ENCODE data around the gene SP6. TPM values are rescaled to one million over a fixed set of nuclear protein-coding genes. Genes with fewer than 3 reads are reported as not detected.

SP6 gene
- total RNA-seq, 2 donors from 2014 or later: 8.7 to 8.8 TPM

- intact Hi-C loops (cut with DNase I): loop anchor here (10.0 kb wide), 1 partner anchor 130 kb away; the partner anchor contains the start of gene CDK5RAP3
- H3K27ac ChIP-seq: no peak overlapping the region
- no peak overlapping the region for H3K4me3 ChIP-seq
- no peak for TF ChIP-seq CTCF (IDR thresholded peaks at IDR 0.05)
- H3K27me3 ChIP-seq: peaks cover 18% of the 10 kb centered on the region
- H3K9me3 ChIP-seq: no peaks in the 10 kb centered on the region
- no peaks in the 10 kb centered on the region for H3K36me3 ChIP-seq
- DNase-seq: no peak
- peaks cover 12% of the 10 kb centered on the region for H3K4me1 ChIP-seq
- no peak overlapping the region for H3K9ac ChIP-seq (ENCODE audit: low read depth in 2 of 2, low read length in 2 of 2)
Observed at GRCh38 chr17:47844814-47845715, 5.9 kb downstream of the SP6 start.

- no peak for TF ChIP-seq CTCF (IDR thresholded peaks at IDR 0.05)
- no peak overlapping the region for H3K27ac ChIP-seq
- no peak overlapping the region for H3K9ac ChIP-seq (ENCODE audit: low read depth in 2 of 2, low read length in 2 of 2)
- H3K4me1 ChIP-seq: peaks cover 15% of the 10 kb centered on the region
- no peak for DNase-seq
- intact Hi-C loops (cut with DNase I): loop anchor here (10.0 kb wide), 1 partner anchor 131 kb away; the partner anchor contains the start of gene CDK5RAP3
- H3K4me3 ChIP-seq: no peak overlapping the region
- no peaks in the 10 kb centered on the region for H3K9me3 ChIP-seq
- peaks cover 18% of the 10 kb centered on the region for H3K27me3 ChIP-seq
- H3K36me3 ChIP-seq: no peaks in the 10 kb centered on the region
Observed at GRCh38 chr17:47844227-47844626, 6.7 kb downstream of the SP6 start.

DNA sequence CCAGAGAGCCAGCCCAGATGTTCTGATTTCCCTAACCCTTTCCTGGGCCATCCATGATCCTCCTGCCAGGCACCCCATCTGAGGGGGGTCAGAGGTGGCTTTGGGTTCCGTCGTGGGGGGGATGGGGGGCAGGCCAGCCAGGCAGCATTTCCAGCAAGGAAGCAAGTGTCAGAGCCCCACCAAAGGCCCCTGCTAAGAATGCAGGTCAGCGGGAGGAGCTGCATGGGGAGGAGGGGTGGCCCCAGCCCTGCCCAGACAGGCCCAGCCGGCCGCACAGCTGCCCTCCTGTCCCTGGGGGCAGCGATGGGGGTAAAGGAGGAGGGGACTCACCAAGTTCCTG, 7.6 kb downstream of the SP6 start:
- DNase-seq: no peak
- Histone ChIP-seq H3K27ac (no peak overlapping the region), H3K36me3 (no peaks in the 10 kb centered on the region), H3K9me3 (no peaks in the 10 kb centered on the region), H3K4me3 (no peak overlapping the region), H3K9ac (ENCODE audit: low read depth in 2 of 2, low read length in 2 of 2) (peak overlapping the region in 1 of 2 donors; percentile 13), H3K27me3 (peaks cover 16% of the 10 kb centered on the region), H3K4me1 (peaks cover 15% of the 10 kb centered on the region)
- no peak for TF ChIP-seq CTCF (IDR thresholded peaks at IDR 0.05)
- intact Hi-C loops (cut with DNase I): loop anchor here (2.0 to 10.0 kb wide), 2 partner anchors 47 to 131 kb away; partner anchors contain the start of gene CDK5RAP3

- peak overlapping the region; percentile 63 to 90 for H3K9ac ChIP-seq (ENCODE audit: low read depth in 2 of 2, low read length in 2 of 2)
Observed at GRCh38 chr17:47841488-47842291, 9.3 kb downstream of the SP6 start.

More at GRCh38 chr17:47841488-47842291, 9.3 kb downstream of the SP6 start:
- Histone ChIP-seq H3K4me3 (peak overlapping the region; percentile 72), H3K36me3 (no peaks in the 10 kb centered on the region), H3K4me1 (peaks cover 15% of the 10 kb centered on the region), H3K9me3 (no peaks in the 10 kb centered on the region), H3K27me3 (no peaks in the 10 kb centered on the region), H3K27ac (peak overlapping the region; percentile 63)
- TF ChIP-seq CTCF (IDR thresholded peaks at IDR 0.05): peak; percentile 5
- DNase-seq: no peak
- intact Hi-C loops (cut with DNase I): loop anchor here (2.0 to 10.0 kb wide), 2 partner anchors 49 to 133 kb away; partner anchors contain the start of gene CDK5RAP3
